Glomerular endothelial cell (primary cell): ENCODE results near the gene TSPAN17. TPM values are rescaled to one million over a fixed set of nuclear protein-coding genes. Genes with fewer than 3 reads are reported as not detected.

Experiments
- DNase-seq: peaks from one replicate; pipeline ENCODE4 v3.0.0-alpha.2; 2011; ENCODE audit warnings: low read depth, low spot score; ENCODE audit errors: extremely low read depth
- total RNA-seq: library from RNA; depleted of rRNA; stranded (reverse); fragments of >200 nt; gene quantifications from 2 replicates; pipeline ENCODE4 v1.2.3, GENCODE V29; 2015

Gene TSPAN17
- total RNA-seq, 1 donor from 2014 or later = 53.1 TPM

GRCh38 chr5:176658817-176659511 lies 11.7 kb downstream of the TSPAN17 start:
- no peak for DNase-seq

DNA sequence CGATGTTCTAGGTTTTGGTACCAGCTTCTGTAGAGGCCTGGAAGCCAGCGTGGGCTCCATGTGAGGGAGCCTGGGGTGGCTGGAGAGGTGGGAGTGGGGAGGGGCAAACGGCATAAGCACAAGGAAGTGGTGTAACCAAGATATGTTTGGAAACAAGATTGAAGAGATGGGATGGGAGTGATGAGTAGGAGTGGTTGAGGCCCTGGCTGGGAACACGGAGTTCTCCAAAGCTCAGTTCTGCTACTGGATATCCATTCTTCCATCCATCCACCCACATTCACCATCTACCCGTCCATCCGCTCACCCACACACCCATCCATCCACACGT lies 12.2 kb downstream of the TSPAN17 start:
- no peak for DNase-seq

DNA sequence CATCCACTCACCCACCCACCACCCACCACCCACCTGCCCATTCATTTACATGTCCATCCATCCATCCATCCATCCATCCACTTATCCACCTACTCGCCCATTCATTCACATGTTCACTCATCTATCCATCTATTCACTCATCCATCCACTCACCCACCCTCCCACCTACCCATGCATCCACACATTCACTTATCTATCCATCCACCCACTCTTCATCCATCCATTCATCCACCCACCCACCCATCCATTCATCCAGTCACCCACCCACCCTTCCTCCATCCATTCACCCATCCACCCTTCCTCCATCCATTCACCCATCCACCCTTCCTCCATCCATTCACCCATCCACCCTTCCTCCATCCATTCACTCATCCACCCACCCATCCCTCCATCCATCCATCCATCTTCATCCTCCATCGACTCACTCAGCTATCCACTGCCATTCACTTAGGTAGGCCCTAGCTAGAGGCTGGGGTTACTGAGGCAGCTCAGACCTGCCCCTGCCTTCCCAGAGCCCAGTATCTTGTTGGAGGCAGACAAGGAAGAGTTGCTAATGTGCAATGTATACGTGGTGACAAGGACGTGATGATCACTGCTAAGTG lies 12.7 kb downstream of the TSPAN17 start:
- no peak for DNase-seq

DNA sequence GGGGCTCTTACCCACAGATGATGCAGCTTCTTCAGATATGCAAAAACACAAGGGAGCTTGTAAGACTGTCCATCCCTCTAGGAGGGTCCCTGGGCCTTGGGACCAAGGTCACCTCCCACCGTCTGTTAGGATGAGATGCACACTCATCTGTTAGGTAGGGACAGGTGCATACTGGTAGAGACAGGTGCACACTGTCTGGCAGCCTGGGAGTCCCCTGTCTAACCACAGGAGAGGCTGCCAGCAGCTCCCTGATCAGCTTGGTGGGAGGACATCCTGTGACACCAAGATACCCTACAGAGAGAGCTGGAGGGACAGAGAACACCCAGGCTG lies 13.2 kb downstream of the TSPAN17 start:
- DNase-seq = no peak

GRCh38 chr5:176660860-176661641 lies 13.8 kb downstream of the TSPAN17 start:
- no peak for DNase-seq

- no peak for DNase-seq
These were observed 14.4 kb downstream of the TSPAN17 start for GRCh38 chr5:176661676-176662075.

DNA sequence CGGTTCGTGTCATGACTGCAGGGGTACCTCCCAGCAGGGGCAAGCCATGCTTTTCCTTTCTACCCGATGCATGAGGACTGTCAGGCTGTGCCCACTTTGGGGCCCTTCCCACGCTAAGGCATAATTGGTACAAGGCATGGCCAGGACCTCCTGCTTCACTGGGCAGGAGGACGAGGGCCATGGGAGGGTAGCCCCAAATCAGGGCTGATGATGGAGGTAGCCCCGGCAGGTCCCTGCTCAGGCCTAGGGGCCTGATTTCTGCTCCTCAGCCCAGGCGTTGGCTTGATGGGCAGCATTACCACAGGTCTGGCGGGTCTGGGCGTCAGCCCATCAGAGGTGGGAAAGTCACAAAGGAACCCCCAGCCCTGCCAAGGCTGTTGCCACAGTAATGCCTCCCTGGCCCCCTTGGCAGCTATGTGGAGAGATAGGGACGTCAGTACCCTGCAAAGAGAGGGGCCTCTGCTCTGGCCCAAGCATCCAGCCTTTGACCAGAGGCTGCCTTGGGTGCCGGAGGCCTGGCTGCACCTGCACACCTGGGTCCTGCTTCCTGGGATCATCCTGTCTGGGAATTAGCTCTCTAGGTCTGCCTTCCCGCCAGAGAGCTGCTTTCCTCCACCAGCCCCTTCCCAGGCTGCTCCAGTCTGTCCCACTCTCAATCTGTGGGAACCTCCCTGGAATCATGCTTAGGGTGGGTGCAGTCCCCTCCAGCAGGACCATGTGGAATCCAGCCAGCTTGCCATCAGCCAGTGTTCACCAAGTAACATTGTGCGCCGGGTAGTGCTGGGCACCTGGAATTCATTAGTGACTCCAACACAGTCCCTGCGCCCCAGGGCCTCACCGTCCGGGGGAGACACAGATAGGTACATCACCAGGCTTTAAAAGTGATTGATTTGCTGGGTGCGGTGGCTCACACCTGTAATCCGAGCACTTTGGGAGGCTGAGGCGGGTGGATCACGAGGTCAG lies 15.4 kb downstream of the TSPAN17 start:
- no peak for DNase-seq

- no peak for DNase-seq
These were observed 16.3 kb downstream of the TSPAN17 start for GRCh38 chr5:176663566-176663965.

GRCh38 chr5:176664479-176664878 lies 17.2 kb downstream of the TSPAN17 start:
- no peak for DNase-seq

DNA sequence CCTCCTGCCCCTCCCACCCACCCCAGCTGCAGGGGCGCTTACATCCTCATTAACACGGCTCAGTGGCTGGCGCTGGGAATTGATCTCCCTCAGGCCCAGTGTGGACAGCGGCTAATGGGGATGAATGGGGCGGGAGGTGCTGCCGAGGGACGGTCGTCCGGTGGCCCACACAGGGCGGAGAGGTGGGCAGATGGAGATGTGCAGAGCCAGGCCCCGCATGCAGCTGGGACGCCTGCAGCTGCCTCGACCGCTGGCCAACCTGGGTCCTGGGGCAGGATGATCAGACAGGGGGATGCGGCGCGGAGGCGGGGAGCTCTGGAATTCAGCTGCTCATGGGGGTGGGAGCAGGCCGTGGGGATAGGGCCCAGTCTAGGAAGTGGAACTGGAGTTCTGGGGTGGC lies 17.6 kb downstream of the TSPAN17 start:
- no peak for DNase-seq

GRCh38 chr5:176665517-176665916 lies 18.2 kb downstream of the TSPAN17 start:
- no peak for DNase-seq

DNA sequence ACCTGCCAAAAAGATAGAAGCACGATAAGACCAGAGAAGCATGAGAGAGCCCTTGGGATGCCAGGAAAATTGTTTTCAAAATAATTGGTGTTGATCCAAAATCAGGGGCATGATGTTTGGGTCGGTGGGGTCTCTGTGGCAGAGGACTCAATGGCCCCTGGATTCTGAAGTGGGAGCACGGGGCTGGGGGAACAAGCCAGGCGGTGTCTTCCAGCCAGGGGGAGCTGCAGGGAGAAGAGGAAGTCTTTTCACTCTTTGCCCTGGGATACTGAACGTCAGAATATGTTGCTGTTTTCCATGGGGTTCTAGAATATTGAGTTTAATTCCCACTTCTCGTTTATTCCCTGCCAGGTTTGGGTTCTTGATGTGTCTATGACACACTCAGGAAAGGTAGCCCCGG lies 20.4 kb downstream of the TSPAN17 start:
- DNase-seq = no peak

DNA sequence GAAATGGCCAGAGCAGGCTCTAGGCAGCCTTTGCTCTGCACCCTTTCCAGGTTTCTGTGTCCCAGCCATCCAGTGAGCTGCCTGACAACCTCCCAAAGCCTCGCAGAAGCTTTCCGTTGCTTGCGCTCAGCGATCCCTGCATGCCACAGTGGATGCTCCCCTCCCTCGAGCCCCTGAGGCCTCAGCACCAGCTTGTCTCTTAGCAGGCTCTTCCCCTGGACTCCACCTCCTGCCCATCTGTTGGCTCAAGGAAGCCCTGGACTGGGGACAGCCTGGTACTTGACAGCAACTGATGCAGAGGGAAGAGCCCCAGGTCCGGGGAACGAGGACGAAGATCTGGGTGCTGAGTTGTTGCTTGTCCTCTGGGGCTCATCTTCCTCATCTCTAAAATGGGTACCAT lies 23.2 kb downstream of the TSPAN17 start:
- no peak for DNase-seq

DNA sequence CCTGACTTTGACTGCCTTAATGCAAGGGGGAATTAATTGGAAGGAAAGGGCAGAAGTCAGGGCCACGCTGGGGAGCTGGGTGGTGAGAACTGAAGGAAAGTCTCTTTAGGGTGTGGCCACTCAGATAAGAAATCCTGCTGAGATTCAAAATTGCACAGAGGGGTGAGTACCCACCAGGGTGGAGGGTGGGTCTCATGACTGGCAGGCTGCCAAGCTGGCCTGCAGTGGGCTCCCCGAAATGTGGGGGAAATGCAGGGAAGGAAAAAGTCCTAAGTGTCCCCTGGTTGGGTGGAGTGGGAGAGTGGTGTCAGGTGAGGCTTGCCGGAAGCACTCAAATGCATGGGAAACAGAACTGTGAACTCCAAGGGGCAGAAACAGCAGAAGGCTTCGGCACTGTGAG lies 24.1 kb downstream of the TSPAN17 start:
- no peak for DNase-seq

DNA sequence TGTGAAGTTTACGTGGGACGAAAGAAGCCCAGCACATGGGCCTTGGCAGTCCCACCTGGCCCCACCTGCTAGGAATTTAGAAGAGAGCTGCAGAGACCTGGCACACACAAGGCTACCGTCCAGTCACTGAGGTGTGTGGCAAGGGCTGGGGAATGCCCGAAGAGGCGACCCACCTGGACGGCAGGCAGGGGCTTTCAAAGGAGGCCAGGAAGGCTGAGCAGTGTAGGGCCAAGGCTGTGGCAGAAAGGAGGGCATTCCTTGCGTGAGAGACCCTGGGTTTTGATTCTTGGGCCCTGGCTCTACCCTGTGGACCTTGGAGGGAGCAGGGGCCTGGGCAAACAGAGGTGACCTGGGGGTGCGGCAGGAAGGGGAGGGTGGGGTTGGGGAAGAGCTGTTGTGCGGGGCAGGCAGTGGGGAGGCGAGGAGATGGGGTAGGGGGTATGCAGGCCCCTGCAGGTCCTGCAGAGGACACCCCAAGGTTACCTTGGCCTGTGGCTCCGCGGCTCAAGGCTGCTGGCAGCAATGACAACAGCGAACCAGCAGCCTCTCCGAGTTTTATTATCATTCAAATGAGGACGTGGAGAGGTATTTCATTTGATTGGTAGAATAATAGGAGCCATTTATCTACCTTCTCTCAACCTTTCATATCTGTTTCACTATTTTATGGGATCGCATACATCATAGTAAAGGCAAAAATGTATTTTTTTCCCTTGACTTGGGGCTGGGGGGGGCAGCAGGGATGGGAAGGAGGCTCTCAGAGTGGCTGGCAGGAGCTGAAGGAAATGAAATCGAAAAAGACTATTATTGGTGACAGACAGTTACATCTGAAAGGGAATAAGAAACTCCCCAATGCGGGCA lies 24.8 kb downstream of the TSPAN17 start:
- no peak for DNase-seq

GRCh38 chr5:176673651-176674583 lies 26.6 kb downstream of the TSPAN17 start:
- DNase-seq = no peak

- DNase-seq = no peak
These were observed 27.5 kb downstream of the TSPAN17 start for GRCh38 chr5:176674799-176675198.

GRCh38 chr5:176675676-176676360 lies 28.5 kb downstream of the TSPAN17 start:
- DNase-seq = no peak
